ENCODE data around the gene NHERF2.

GRCh38 chr16:2047330-2048115 is 20.8 kb downstream of the NHERF2 start, which contains the start of the genes NTHL1 and TSC2:
- TF ChIP-seq GATA2 (IDR thresholded peaks at IDR 0.05; ENCODE audit: low read depth, low read length) (no peak), GATA3 (IDR thresholded peaks at IDR 0.05; ENCODE audit: low read depth, low read length) (no peak)

All from SH-SY5Y (cell line).